ENCODE measurements around the gene SLC22A14. TPM values are rescaled to one million over a fixed set of nuclear protein-coding genes. Genes with fewer than 3 reads are reported as not detected.
A peak's percentile ranks its signal among the peaks of the same experiment; 100 is the strongest.
"Not testable (repeated sequence)": the region's sequence is repeated elsewhere in the genome, so short reads cannot be mapped to it uniquely, and the experiment has no call there.

SLC22A14 gene
- total and polyA plus RNA-seq, 9 of the 15 experiments (the other 6 are each of a cell fraction or from before 2014, with no cell fraction given) = 0.03 to 0.07 TPM; not detected in 7

DNA sequence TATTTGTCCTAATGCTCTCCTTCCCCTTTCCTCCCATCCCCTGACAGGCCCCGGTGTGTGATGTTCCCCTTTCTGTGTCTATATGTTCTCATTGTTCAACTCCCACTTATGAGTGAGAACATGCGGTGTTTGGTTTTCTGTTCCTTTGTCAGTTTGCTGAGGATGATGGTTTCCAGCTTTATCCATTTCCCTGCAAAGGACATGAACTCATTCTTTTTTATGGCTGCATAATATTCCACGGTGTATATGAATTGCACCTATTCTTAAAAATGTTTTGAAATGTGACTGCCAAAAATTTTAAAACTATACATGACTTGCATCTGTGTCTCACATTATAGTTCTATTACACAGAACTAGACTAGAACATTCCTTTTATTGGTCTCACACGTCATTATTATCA lies 38.5 kb downstream of the SLC22A14 start:
- ATAC-seq; H3K79me2 ChIP-seq (ENCODE audit: control insufficient read depth, insufficient read depth, low read length); CTCF ChIA-PET (ENCODE audit: low intra/inter-chr PET ratio); in situ Hi-C loops (cut with MboI); H3K4me1 ChIP-seq (replicated peaks in 1 of 2; ENCODE audit: control insufficient read depth in 2 of 2, insufficient read depth in 2 of 2, low read length in 2 of 2); H3K9me1 ChIP-seq (ENCODE audit: control insufficient read depth, insufficient read depth, low read length); H3K4me3 ChIP-seq; POLR2A ChIA-PET; intact Hi-C loops (cut with micrococcal nuclease); DNase-seq (ENCODE audit: extremely low read depth in 1 of 4, low spot score in 3 of 4); H2AFZ ChIP-seq (ENCODE audit: low read depth, low read length); BruUV-seq (replicated peaks); H3K4me2 ChIP-seq (ENCODE audit: insufficient read depth, low read length); H4K20me1 ChIP-seq (replicated peaks; ENCODE audit: control insufficient read depth, insufficient read depth, low read length); H3K36me3 ChIP-seq (ENCODE audit: control insufficient read depth, insufficient read depth, low read length); FAIRE-seq; H3K9ac ChIP-seq (ENCODE audit: insufficient read depth in 1 of 2, low read depth in 2 of 2, low read length in 2 of 2); H3K27ac ChIP-seq (ENCODE audit: extremely low read depth, low read depth, low read length); H3K9me3 ChIP-seq (replicated peaks; ENCODE audit: control insufficient read depth, insufficient read depth, low read depth, low read length): not testable (repeated sequence)
- WGBS (ENCODE audit: insufficient coverage, low coverage, missing lambda C conversion rate) = under 1% methylated on average over 4 of the region's 4 CpGs
- TF ChIP-seq BCOR (IDR thresholded peaks at IDR 0.05) (peak; percentile 41; the same call in 1 of the 2 replicates), KDM1A (IDR thresholded peaks at IDR 0.05) (0 out of 4 replicates have a peak, but pooled peaks of 1 of the 2 experiments have one; percentile 9), ZNF146 (CRISPR knock-in tag; IDR thresholded peaks at IDR 0.05; ENCODE audit: unreplicated experiment) (peak; percentile 83)
- H3K27me3 ChIP-seq (ENCODE audit: control insufficient read depth in 2 of 2, insufficient read depth in 2 of 2, low read length in 2 of 2) = peaks cover 10 to 52% of the 10 kb centered on the region in 2 experiments; a peak in 4 of 5 replicates

DNA sequence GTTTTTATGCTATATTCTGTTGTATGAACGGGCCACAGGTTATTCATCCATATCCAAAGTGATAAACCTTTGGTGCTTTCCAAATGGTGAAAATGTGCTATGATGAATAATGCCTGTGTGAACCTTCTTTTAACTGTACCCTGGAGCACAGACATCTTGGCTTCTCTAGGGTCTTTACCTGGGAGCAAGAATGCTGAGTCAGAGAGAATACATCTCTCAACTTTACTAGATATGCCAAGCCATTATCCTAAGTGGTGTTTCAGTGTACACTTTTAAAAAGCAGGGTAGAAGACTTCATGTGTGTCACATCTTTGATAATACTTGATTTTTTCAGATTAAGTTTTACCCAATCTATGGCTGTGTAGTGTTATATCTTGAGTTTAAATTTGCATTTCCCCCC lies 41.0 kb downstream of the SLC22A14 start:
- H2AFZ ChIP-seq (ENCODE audit: low read depth, low read length) = no peak overlapping the region
- H3K36me3 ChIP-seq (ENCODE audit: control insufficient read depth, insufficient read depth, low read length) = no peaks in the 10 kb centered on the region
- DNase-seq (ENCODE audit: extremely low read depth in 1 of 4, low spot score in 3 of 4) (no peak), FAIRE-seq (no peak), ATAC-seq (no peak)
- no peak overlapping the region for H3K27ac ChIP-seq (ENCODE audit: extremely low read depth, low read depth, low read length)
- no peak overlapping the region for H3K4me2 ChIP-seq (ENCODE audit: insufficient read depth, low read length)
- ChIA-PET POLR2A (no interaction called here), CTCF (ENCODE audit: low intra/inter-chr PET ratio) (no interaction called here)
- H3K4me1 ChIP-seq (replicated peaks in 1 of 2; ENCODE audit: control insufficient read depth in 2 of 2, insufficient read depth in 2 of 2, low read length in 2 of 2) = peaks cover 0 to 8% of the 10 kb centered on the region in 2 experiments; a peak in 3 of 5 replicates
- intact Hi-C loops (cut with micrococcal nuclease) = no loop called here
- no peaks in the 10 kb centered on the region for H3K79me2 ChIP-seq (ENCODE audit: control insufficient read depth, insufficient read depth, low read length)
- peaks cover 7% of the 10 kb centered on the region; the same call in 1 of the 2 replicates for H3K9me3 ChIP-seq (replicated peaks; ENCODE audit: control insufficient read depth, insufficient read depth, low read depth, low read length)
- H3K27me3 ChIP-seq (ENCODE audit: control insufficient read depth in 2 of 2, insufficient read depth in 2 of 2, low read length in 2 of 2) = peaks cover 4 to 33% of the 10 kb centered on the region in 2 experiments; a peak in 4 of 5 replicates
- H3K4me3 ChIP-seq = no peak overlapping the region
- in situ Hi-C loops (cut with MboI) = no loop called here
- no peaks in the 10 kb centered on the region for H4K20me1 ChIP-seq (replicated peaks; ENCODE audit: control insufficient read depth, insufficient read depth, low read length)
- WGBS (ENCODE audit: insufficient coverage, low coverage, missing lambda C conversion rate) = 0% methylated on average over 1 of the region's 1 CpG
- H3K9ac ChIP-seq (ENCODE audit: insufficient read depth in 1 of 2, low read depth in 2 of 2, low read length in 2 of 2) = no peak overlapping the region
- BruUV-seq (replicated peaks) = no TSS peak
- no peaks in the 10 kb centered on the region for H3K9me1 ChIP-seq (ENCODE audit: control insufficient read depth, insufficient read depth, low read length)
- TF ChIP-seq MAFK (IDR thresholded peaks at IDR 0.05; ENCODE audit: low read length) (peak; percentile 44), MAFF (IDR thresholded peaks at IDR 0.05; ENCODE audit: low read length) (peak; percentile 13; the same call in 1 of the 2 replicates), FOXJ3 (CRISPR knock-in tag; IDR thresholded peaks at IDR 0.05) (no peak), HNRNPUL1 (IDR thresholded peaks at IDR 0.05; ENCODE audit: low read length) (no peak), HDAC2 (IDR thresholded peaks at IDR 0.05) (no peak), ZSCAN29 (IDR thresholded peaks at IDR 0.05) (no peak), ZNF133 (CRISPR knock-in tag; IDR thresholded peaks at IDR 0.05) (no peak)
- TF ChIP-seq, protein P1, sequence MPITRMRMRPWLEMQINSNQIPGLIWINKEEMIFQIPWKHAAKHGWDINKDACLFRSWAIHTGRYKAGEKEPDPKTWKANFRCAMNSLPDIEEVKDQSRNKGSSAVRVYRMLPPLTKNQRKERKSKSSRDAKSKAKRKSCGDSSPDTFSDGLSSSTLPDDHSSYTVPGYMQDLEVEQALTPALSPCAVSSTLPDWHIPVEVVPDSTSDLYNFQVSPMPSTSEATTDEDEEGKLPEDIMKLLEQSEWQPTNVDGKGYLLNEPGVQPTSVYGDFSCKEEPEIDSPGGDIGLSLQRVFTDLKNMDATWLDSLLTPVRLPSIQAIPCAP (CRISPR knock-in tag; IDR thresholded peaks at IDR 0.05; ENCODE audit: borderline replicate concordance) = no peak
- TF ChIP-seq, protein P2, sequence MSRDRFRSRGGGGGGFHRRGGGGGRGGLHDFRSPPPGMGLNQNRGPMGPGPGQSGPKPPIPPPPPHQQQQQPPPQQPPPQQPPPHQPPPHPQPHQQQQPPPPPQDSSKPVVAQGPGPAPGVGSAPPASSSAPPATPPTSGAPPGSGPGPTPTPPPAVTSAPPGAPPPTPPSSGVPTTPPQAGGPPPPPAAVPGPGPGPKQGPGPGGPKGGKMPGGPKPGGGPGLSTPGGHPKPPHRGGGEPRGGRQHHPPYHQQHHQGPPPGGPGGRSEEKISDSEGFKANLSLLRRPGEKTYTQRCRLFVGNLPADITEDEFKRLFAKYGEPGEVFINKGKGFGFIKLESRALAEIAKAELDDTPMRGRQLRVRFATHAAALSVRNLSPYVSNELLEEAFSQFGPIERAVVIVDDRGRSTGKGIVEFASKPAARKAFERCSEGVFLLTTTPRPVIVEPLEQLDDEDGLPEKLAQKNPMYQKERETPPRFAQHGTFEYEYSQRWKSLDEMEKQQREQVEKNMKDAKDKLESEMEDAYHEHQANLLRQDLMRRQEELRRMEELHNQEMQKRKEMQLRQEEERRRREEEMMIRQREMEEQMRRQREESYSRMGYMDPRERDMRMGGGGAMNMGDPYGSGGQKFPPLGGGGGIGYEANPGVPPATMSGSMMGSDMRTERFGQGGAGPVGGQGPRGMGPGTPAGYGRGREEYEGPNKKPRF (IDR thresholded peaks at IDR 0.05; ENCODE audit: low read depth, low read length) = no peak

Measured in K562 (cell line).